ENCODE measurements around the gene TOM1L2.
"Not testable (repeated sequence)": the region's sequence is repeated elsewhere in the genome, so short reads cannot be mapped to it uniquely, and the experiment has no call there.

TOM1L2 gene

GRCh38 chr17:17966399-17966798 is 5.8 kb downstream of the TOM1L2 start:
- DNase-seq, result no peak

- no peak for DNase-seq
Observed at GRCh38 chr17:17965152-17965721, 7.0 kb downstream of the TOM1L2 start.

GRCh38 chr17:17964710-17965109 is 7.5 kb downstream of the TOM1L2 start:
- no peak for DNase-seq

GRCh38 chr17:17963694-17964436 is 8.3 kb downstream of the TOM1L2 start:
- DNase-seq, result no peak

GRCh38 chr17:17963066-17963465 is 9.1 kb downstream of the TOM1L2 start:
- DNase-seq, result no peak

GRCh38 chr17:17960500-17961030 is 11.6 kb downstream of the TOM1L2 start:
- no peak for DNase-seq

- DNase-seq, result no peak
Observed at GRCh38 chr17:17959520-17960361, 12.5 kb downstream of the TOM1L2 start.

- no peak for DNase-seq
Observed at GRCh38 chr17:17958982-17959381, 13.2 kb downstream of the TOM1L2 start.

- DNase-seq, result no peak
Observed at GRCh38 chr17:17957584-17957916, 14.7 kb downstream of the TOM1L2 start.

- not testable (repeated sequence) for DNase-seq
Observed at GRCh38 chr17:17955790-17956341, 16.3 kb downstream of the TOM1L2 start.

- no peak for DNase-seq
Observed at GRCh38 chr17:17954079-17954478, 18.1 kb downstream of the TOM1L2 start.

- no peak for DNase-seq
Observed at GRCh38 chr17:17952691-17953090, 19.5 kb downstream of the TOM1L2 start.

GRCh38 chr17:17951524-17951923 is 20.7 kb downstream of the TOM1L2 start:
- DNase-seq, result no peak

- DNase-seq, result no peak
Observed at GRCh38 chr17:17950806-17951205, 21.4 kb downstream of the TOM1L2 start.

GRCh38 chr17:17950347-17950746 is 21.9 kb downstream of the TOM1L2 start:
- no peak for DNase-seq

- no peak for DNase-seq
Observed at GRCh38 chr17:17947966-17948365, 24.2 kb downstream of the TOM1L2 start.

GRCh38 chr17:17947309-17947708 is 24.9 kb downstream of the TOM1L2 start:
- DNase-seq, result no peak

GRCh38 chr17:17946093-17946492 is 26.1 kb downstream of the TOM1L2 start:
- DNase-seq, result no peak

GRCh38 chr17:17944743-17945142 is 27.5 kb downstream of the TOM1L2 start:
- no peak for DNase-seq

GRCh38 chr17:17944242-17944641 is 28.0 kb downstream of the TOM1L2 start:
- DNase-seq, result no peak

- no peak for DNase-seq
Observed at GRCh38 chr17:17943281-17943984, 28.8 kb downstream of the TOM1L2 start.

- no peak for DNase-seq
Observed at GRCh38 chr17:17942846-17943245, 29.4 kb downstream of the TOM1L2 start.

- DNase-seq, result no peak
Observed at GRCh38 chr17:17941015-17941414, 31.2 kb downstream of the TOM1L2 start.

Measured in stimulated activated CD4-positive, alpha-beta T cell treated with anti-CD3 and anti-CD28 coated beads, Interleukin-12 subunit alpha, Interleukin-12 subunit beta, amount 100 ng/mL, for 4 hours (primary cell).